NCI-H460 (cell line): Measurements from ENCODE around the gene STXBP5. TPM values are rescaled to one million over a fixed set of nuclear protein-coding genes. Genes with fewer than 3 reads are reported as not detected.

ENCODE experiments used
- DNase-seq: peaks from one replicate; pipeline ENCODE4 v3.0.0-alpha.2; 2016; ENCODE audit warnings: low read depth; ENCODE audit errors: extremely low read depth
- small RNA-seq, 2 experiments: library from RNA; depleted of rRNA; stranded (forward); fragments of <200 nt; gene quantifications; one replicate each; pipeline ENCODE3, GENCODE V24; 2014
- total RNA-seq: library from RNA; depleted of rRNA; stranded (reverse); fragments of >200 nt; shearing (Covaris generic); gene quantifications from 2 replicates; pipeline ENCODE4 v1.2.3, GENCODE V29; 2014

STXBP5 gene
- total RNA-seq, 1 experiment from 2014 or later = 22.5 TPM

DNA sequence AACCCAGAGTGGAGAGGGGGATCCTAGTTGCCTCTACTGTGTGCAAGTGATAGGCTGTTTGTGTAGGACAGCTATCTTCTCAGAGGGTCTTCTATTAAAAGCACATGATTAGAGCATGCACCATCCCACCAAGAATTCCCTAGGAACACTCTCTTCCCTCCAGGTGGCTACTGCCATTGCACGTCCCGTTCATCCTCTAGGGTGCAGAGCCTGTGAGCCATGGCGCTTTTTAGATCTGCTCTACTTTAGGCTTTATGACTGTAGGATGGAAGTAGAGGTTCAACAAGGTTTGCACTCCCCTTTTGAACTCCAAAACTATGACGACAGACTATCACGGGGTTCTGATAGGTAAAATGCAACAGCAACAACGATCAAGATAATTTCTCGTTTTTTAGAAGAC lies 213.7 kb downstream of the STXBP5 start:
- no peak for DNase-seq

DNA sequence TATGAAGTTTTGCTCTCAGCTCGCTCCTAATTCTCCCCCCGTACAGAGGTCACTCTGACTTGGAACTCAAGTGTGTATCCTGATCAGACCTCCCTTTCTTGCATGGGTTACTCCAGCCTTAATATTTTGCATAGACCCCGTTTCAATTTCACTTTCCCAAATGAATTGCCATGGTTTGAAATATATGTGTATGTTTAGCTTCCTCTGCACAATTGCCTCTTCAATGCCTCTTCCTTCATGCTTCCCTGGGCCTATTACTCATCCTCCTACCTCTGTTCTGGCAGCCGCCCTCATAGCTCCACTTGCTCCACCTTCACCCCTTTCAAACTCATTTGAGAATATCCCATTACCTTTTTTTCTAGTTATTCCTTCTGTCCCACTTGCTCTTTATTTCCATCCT lies 214.3 kb downstream of the STXBP5 start:
- DNase-seq = no peak

DNA sequence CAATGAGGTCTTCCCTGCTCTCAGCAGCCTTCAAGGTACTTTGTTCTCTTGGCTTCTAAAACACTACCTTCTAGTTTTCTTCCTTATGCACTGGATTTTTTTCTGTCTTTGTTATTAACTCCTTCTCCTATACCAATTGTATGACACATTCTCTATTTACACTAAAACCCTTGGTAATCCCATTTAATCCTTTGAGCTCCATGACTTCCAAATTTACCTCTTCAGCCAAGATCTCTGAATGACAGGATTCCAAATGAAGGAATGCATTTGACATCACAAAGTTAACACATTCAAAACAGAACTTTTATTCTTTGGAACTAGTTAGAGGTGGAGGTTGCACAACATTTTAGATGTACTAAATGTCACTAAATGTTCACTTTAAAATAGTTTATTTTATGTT lies 217.7 kb downstream of the STXBP5 start:
- DNase-seq = no peak

DNA sequence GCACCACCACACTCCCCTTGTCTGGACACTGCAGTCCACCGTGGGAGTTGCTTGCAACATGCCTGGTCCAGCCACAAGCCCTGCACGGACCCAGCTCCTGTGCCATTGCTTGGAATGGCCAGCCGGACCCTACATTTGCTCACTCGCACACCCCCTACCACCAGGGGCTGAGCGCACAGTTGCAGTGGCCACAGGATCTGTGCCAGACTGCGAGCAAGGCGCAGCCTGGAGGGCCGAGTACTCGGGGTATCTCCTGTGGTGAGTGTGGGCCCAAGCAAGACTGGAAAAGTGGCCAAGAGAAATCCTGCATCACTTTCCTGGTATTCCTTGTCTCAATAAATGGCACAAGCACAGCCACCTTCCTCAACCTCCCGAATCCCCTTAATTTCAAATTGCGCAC lies 218.9 kb downstream of the STXBP5 start:
- no peak for DNase-seq

DNA sequence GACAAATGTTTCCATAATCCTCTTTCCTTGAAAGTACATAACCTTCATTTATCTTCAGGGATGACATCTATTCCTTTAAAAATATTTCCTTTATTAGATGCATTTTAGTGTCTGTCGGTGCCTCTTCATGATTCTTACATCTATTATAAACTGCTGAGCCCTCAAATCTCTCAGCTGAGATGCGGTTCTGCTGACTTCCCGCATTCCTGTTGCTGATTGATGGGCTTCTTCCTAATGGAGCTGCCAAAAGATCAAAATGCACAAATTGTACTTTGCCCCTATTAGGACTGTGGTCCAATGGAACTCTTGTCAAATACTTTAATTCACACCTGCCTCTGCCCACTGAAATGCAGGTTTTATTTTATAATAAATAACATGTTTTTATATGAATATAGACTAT lies 225.6 kb downstream of the STXBP5 start:
- no peak for DNase-seq

DNA sequence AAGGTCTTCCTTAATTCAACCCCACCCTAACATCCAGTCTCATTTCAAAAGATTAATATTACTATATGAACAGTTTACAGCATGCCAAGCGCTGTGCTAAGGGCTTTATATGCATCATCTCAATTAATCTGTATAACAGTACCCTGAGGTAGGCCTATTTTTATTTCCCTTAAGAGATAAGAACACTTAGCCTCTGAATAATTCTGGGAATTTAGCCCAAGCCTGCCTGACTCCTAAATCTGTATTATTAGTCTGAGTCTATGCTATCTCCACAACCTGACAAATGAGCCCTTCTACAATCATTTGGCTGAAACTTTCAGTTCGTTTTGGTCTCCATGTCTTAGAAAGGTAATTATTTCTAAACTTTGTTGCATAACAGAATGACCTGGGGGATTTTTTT lies 226.6 kb downstream of the STXBP5 start:
- no peak for DNase-seq

DNA sequence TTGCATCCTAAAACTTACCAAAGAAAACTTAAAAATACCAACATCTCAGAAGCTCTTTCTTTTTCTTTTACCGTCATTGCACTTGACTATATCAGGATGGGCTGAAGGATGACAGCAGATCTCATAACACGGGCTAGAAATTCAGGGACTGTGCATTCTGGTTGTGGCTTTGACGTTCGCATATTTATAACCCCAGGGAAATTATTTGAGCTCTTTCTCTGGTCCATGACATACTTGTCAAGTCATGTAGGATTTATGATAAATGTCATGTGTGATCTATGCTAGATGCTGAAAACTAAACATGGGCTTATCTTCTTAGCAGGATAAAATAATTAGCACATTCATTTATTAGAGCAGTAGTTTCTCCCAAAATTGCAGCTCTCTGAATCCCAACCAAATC lies 229.9 kb downstream of the STXBP5 start:
- no peak for DNase-seq

DNA sequence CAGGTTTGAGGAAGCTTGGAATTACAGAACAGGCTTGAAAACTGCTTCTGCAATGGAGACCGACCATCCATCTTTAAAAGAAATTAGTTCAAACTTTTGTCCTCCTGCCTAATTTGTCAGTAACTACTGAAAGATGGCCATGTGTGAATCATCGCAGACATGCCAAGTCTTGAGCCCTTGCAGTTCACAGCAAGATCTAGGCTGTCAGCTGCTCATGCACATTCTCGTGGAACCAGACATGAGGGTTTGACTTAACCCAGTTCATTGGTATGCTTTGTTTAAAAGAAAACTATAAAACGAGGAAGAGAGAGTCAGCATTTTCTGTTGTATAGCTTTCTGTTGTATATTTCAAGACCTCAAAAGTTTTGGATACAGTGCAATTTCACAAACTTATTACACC lies 230.3 kb downstream of the STXBP5 start:
- DNase-seq = no peak

DNA sequence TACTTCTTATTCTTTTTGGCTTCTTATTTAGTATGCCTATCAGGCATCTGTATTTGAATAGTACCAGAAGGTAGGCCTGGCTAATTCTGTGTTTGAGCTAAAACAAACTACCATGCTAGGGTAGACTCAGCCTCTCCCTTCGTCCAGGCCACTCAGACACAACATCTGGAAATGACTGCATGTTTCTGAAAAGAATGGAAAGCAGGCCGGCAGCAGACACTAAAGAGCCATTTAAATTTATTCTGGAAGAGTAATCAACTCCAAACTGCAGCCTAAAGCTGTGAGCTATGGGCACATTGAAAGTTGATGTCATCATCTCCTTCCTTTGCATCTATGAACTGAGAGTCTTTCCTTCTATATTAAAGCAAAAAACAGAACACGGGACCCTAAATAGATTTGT lies 233.4 kb downstream of the STXBP5 start:
- DNase-seq = no peak

DNA sequence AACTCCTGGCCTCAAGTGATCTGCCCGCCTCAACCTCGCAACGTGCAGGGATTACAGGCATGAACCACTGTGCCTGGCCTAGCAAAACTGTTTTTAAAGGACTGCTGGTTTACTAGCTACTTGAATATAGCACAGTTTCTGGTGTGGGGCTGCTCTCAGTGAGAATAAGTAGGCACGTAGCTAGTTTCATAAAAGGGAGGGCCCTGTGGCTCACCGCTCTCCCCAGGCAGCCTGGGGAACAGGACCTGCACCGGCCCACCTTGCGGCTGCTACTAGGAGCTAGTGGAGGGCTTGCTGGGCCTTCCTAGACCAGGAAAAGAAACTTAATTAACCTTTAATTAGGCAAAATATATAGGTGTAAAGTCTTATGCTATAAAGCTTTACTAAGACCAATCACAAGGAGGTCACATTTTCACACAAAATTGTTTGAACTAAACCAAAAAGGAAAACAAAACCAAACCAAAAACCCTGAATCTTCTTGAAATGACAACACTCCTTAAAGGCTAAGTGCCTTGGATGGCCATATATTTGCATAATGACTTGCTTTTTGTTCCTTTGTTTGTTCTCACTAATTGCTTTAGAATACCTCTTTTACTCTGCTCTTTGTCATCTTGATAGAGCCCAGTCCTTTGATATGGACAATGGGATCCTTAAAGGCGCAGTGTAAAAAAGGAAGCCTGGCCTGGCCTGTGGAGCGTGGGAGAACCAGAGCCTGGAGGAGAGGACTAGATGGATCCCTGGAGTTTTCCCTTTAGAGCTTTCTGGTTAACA lies 234.7 kb downstream of the STXBP5 start:
- no peak for DNase-seq

Small RNA genes lying within 50 kb of the gene (small RNA-seq; reads per million reads assigned to genes)
- gene AL355365.1 = 0 reads per million in 2 experiments
